Measurements from ENCODE around the gene TMEM220. TPM values are rescaled to one million over a fixed set of nuclear protein-coding genes. Genes with fewer than 3 reads are reported as not detected.
"Not testable (repeated sequence)": the region's sequence is repeated elsewhere in the genome, so short reads cannot be mapped to it uniquely, and the experiment has no call there.

TMEM220 gene
- total RNA-seq, 1 donor from 2014 or later, result 1.6 TPM

DNA sequence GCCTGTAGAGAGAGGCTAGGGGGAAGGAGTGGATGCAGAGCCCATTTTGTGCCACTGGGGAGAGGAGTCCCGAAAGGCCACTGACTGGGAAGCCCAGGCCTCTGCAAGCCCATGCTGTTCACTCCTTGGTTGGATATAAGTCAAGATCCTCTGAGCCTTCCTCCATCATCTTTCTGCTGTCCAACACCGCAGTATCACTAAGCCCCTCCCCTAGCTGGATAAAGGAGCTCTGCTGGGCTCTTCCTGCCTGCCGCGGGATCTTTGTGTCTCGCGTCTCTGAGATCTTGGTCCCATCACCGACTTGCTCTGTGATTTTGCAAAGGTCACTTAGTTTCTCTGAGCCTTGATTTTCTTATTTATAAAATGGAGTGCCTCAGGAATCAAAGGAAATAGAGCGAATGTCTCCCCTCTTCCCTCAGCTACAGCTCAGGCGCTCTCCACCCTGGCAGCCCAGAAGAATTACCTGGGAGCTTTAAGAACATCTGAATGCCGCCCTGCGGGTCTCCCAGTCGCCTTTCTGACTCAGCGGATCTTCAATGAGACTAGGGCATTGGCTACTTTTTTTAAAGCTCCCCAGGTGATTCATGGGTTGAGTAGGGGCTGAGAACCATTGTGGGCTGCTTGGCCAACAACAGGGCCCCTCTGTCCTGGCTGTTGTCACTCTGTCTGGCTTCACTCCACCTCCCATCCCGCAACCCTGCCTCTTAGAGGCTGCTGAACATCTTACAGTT lies 25.2 kb upstream of the TMEM220 start:
- no peak for DNase-seq (ENCODE audit: low read depth)

DNA sequence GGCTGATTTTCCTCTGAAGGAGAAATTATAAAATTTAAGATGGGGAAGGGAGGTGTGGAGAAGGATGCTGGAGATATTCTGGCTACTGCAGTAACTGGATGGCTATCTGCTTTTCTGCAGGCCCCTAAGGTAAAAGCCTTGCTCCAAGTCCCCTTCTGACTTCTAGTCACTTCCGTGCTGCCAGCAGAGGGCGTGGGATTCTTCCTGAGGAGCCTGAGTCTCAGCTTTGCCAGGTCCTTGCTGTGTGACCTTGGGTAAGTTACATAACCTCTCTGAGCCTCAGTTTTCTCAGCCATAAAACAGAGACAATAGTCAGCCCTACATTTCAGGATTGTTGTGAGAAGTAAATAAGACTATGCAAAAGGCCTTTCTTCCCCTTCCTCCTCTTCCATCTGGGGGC lies 24.3 kb upstream of the TMEM220 start:
- DNase-seq (ENCODE audit: low read depth), result peak; percentile 16

GRCh38 chr17:10752696-10753095 lies 22.9 kb upstream of the TMEM220 start:
- DNase-seq (ENCODE audit: low read depth), result no peak

- no peak for DNase-seq (ENCODE audit: low read depth)
These were observed 21.7 kb upstream of the TMEM220 start for GRCh38 chr17:10751563-10751962.

- DNase-seq (ENCODE audit: low read depth), result no peak
These were observed 20.4 kb upstream of the TMEM220 start for GRCh38 chr17:10750210-10750609.

- no peak for DNase-seq (ENCODE audit: low read depth)
These were observed 18.8 kb upstream of the TMEM220 start for GRCh38 chr17:10748531-10749181.

DNA sequence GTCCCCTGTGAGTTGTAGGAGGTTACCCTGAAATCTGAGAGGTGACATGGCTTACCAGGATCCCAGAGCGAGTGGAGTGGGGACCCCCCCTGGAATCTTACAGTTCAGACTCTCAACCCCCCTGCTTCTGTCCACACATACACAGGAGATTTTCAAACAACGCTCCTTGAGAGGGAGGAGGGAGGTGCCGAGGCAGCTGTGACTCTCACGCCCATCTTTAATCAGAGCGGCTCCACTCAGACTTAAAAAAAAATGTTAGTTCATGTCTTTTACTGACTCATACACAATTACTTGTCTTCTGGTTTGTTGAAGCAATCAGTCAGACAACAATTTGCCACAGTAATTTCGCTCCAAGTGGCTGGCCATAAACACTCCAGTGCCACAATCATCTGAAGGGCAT lies 15.4 kb upstream of the TMEM220 start:
- no peak for DNase-seq (ENCODE audit: low read depth)

DNA sequence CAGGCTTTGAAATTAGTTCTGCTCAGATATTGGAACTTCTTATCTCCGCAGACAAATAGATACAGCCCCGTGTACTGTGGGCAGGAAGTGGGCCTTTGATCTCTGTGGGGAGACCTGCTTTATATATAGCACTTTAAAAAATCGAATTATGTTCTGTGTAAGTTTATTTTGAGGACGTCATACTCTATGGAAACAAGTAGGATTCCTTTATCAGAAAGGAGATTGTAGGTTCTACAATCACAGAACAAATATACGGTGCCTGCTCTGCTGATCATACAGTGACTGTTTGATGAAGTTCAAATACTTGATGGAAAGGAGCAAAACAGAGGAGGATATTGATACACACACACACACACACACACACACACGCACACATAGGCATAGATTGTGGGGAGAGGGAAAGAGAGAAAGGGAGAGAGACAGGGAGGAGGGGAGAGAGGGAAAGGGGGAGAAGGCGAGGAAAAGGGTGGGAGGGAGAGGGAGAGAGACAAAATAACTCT lies 14.7 kb upstream of the TMEM220 start:
- DNase-seq (ENCODE audit: low read depth), result no peak

GRCh38 chr17:10743316-10744009 lies 13.6 kb upstream of the TMEM220 start:
- no peak for DNase-seq (ENCODE audit: low read depth)

DNA sequence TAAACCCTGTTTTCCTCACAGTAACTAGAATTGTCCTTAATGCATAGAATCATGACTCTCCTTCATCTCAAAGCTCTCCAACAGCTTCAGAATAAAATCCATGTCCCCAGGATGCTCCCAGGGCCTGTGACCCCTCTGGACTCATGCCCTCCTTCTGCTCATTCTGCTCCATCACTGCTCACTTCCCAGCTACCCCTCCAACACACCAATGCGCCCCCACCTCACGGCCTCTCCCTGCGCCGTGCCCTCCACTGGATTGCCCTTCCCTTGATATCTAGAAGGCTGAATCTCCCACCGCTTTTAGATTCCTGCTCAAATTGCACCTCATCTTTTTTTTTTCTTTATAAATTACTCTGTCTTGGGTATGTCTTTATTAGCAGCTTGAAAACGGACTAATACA lies 12.6 kb upstream of the TMEM220 start:
- DNase-seq (ENCODE audit: low read depth), result no peak

- no peak for DNase-seq (ENCODE audit: low read depth)
These were observed 11.8 kb upstream of the TMEM220 start for GRCh38 chr17:10741416-10742135.

DNA sequence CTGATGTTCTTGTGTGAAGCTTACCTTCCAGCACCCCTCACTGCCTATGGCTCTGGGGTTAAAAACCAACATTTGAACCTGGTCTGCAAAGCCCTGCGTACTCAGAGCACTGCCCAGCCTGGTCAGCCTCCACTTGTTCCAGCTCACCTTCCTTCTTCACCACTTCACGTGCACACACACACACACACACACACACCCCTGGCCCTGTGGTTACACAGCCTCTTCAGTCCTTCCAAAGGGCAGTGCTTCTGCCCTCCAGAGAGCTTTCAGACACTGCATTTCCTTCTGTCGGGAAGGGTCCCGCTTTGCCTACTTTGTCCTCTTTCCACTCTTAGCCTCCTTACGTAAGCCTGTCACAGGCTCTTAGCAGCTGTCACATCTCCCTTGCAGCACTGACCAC lies 9.6 kb upstream of the TMEM220 start:
- DNase-seq (ENCODE audit: low read depth), result no peak

DNA sequence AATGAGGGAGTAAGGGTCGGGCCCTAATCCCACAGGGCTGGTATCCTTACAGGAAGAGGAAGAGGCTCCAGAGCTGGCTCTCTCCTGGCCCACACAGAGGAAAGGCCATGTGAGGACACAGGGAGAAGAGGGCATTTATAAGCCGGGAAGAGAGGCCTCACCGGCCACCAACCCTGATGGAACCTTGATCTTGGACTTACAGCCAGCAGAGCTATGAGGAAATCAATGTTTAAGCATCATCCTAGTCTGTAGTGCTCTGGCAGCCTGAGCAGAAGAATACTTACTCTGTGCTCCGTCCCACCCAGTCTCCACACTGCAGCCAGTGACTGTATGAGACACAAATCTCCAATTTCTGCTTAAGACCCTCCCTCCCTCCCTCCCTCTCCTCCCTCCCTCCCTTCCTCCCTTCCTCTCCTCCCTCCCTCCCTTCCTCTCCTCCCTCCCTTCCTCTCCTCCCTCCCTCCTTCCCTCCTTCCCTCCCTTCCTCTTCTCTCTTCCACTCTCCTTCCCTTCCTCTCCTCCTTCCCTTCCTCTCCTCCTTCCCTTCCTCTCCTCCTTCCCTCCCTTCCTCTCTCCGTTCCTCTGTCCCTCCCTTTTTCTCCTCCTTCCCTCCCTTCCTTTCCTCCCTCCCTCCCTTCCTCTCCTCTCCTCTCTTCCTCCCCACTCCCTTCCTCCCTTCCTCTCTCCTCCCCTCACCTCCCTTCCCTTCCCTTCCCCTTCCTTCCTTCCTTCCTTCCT lies 8.9 kb upstream of the TMEM220 start:
- DNase-seq (ENCODE audit: low read depth), result no peak

DNA sequence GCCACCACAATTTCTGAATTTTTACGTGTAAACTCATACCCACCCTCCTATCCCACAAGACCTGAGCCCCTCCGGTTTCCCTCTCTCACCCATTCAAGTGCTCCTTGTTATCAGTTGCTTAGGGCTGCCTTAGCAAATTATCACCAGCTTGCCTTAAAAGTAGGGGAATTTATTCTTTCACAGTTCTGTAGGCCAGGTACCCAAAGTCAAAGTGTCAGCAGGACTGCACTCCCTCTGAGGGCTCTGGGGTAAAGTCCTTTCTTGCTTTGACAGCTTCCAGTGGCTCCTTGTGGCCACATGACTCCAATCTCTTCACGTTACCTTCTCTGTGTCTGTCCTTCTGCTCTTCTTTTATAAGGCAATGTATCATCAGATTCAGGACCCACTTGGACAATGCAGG lies 7.9 kb upstream of the TMEM220 start:
- no peak for DNase-seq (ENCODE audit: low read depth)

- DNase-seq (ENCODE audit: low read depth), result peak; percentile 83
These were observed 7.4 kb upstream of the TMEM220 start for GRCh38 chr17:10737168-10737622.

DNA sequence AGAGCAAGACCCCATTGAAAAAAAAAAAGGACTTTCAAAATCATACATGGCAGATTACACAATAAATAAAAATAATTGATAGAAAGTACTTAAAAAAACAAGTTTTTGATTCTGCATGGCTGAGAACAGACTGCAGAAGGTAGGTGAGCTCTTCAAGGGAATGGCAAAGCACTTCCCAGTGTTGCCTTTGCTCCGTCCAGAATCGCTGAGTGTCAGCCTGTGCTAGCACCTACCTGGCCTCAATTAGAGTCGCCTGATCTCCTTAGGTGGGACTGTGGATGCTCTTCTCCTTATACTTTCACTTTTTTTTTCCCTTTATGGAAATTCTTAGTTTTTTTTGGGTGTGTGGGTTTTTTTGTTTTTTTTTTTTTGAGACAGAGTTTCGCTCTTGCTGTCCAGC lies 6.0 kb upstream of the TMEM220 start:
- no peak for DNase-seq (ENCODE audit: low read depth)

DNA sequence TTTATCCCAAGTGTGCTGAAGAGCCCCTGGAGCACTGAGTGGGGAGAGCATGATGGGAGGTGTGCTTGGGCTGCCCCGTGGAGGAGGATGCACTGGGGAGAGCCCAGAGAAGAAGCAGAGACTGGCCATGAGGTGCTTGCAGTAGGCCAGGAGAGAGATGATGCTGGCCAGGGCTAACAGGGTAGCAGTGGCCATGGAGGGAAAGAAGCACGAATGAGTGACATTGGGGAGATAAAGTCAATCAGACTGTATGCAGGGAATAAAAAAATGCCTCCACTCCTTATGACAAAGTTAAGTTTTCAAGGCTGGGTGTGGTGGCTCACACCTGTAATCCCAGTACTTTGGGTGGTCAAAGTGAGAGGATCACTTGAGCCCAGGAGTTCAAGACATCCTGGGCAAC lies 5.4 kb upstream of the TMEM220 start:
- DNase-seq (ENCODE audit: low read depth), result no peak

DNA sequence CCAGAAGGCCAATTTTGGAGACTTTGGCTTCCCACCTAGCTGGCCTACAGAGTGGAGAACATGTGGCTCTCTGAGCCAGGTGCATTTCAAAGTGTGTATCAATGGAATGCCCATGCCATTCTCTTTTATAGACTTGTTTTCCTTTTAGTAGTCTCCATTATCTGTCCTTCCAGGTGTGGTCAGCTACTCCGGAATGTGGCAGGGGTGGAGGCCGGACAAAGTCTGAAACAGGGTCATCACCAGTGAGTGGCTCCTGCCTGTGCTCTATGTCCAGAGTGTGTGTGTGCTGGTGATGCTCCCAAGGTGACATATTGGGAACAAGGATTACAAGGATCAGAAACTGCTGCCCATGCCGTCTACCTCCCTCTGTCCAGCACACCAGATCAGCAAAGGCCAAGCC lies 3.8 kb upstream of the TMEM220 start:
- no peak for DNase-seq (ENCODE audit: low read depth)

GRCh38 chr17:10732121-10732520 lies 2.3 kb upstream of the TMEM220 start:
- DNase-seq (ENCODE audit: low read depth), result not testable (repeated sequence)

- no peak for DNase-seq (ENCODE audit: low read depth)
These were observed 1.6 kb upstream of the TMEM220 start for GRCh38 chr17:10731408-10731879.

- not testable (repeated sequence) for DNase-seq (ENCODE audit: low read depth)
These were observed 424 bp upstream of the TMEM220 start for GRCh38 chr17:10730247-10730646.
